ELR (cell line): ENCODE measurements around the gene KCNN3.
"Not testable (repeated sequence)": the region's sequence is repeated elsewhere in the genome, so short reads cannot be mapped to it uniquely, and the experiment has no call there.

Experiments used
- DNase-seq: peaks from one replicate; pipeline ENCODE4 v3.0.0-alpha.2; 2015; ENCODE audit warnings: low read depth

The KCNN3 gene

DNA sequence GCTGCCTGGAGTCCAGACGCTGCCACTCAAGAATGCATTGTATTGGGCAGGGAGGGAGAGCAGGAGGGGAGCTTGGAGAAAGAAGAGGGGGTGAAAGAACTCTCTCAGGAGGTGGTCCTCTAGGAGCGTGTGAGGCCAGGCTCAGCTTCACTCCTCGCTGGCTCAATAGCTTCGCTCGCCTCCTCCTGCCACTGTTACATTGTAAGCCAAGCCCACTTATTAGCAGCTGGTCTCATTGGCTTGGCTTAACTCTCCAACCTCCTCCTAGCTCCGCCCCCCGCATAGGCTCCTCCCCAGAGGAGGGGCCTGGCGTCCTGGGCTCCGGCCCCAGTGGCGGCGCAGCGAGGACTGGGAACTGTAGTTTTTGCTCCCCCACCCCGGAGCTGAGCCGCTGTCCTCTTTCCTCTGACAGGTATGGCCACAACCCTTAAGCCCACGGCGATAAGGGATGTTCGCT, at the start of gene KCNN3:
TSS of gene KCNN3 (minus strand) at position 167 of the 457 bp plus-strand sequence. CDS start 317 bp downstream, outside the sequence.
- peak; percentile 90 for DNase-seq

- no peak for DNase-seq
Observed at GRCh38 chr1:154913273-154913672, 43.2 kb upstream of the KCNN3 start.

DNA sequence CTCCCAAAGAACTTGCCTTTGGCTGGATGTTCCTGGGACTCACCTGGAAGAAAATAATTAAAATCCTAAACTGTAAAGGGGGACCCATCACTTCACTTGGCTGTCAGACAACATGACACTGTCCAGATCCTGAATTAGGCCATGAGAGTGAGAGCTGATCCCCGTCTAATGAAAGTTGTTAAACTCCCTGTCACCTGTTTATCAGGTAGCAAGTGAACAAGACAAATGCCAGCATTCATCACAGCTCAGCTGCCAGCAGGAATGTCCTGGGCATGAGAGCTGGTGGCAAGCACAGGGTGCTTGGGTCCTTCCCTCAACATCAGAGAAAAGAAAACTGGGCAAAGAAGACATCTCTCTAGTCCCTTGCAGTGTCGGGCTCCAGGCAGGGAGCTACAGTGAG, 42.7 kb upstream of the KCNN3 start:
- no peak for DNase-seq

- no peak for DNase-seq
Observed at GRCh38 chr1:154911691-154912550, 41.8 kb upstream of the KCNN3 start.

DNA sequence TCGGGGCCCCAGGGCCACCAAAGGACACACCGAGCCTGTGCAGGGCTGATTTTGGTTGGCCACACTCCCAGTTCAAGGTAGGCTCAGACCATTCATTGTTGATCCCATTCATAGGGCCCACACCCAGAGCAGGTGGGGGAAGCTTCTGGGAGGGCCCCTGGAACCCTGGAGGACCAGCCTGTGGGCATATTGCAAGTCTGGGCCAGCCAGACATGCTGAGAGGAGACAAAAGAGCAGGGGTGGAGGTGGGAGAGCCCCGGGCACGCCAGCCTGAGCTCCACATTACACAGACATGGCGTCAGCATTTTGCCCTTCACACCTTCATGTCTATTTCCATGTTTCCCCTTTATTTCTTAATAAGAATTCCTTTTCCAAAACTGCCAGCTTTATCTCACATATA, 40.8 kb upstream of the KCNN3 start:
- DNase-seq = no peak

GRCh38 chr1:154908937-154909336, 38.9 kb upstream of the KCNN3 start:
- DNase-seq = no peak

DNA sequence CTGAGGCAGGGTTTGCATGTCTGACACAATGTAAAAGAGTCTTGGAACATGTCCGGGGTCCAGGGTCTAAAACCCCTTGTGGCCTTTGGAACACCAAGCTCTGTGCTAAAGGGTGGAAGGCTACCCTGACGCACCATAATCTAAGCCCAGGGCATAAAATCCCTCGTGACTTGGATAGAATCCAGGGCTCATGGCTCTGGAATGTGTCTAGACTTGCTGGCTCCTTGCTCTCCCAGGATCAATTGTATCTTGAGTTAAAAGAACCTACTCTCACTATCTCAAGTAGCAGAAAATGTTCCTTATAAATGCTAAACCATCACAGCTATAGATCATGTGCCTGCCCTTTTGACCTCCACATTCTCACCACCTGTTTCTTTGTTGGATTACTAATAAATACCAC, 38.0 kb upstream of the KCNN3 start:
- not testable (repeated sequence) for DNase-seq

- peak; percentile 29 for DNase-seq
Observed at GRCh38 chr1:154906621-154907081, 36.6 kb upstream of the KCNN3 start.

GRCh38 chr1:154902938-154903566, 33.0 kb upstream of the KCNN3 start:
- DNase-seq = no peak

GRCh38 chr1:154901591-154901990, 31.5 kb upstream of the KCNN3 start:
- DNase-seq = no peak

- DNase-seq = no peak
Observed at GRCh38 chr1:154899041-154899440, 29.0 kb upstream of the KCNN3 start.

GRCh38 chr1:154896771-154897286, 26.7 kb upstream of the KCNN3 start:
- DNase-seq = no peak

GRCh38 chr1:154895798-154896197, 25.7 kb upstream of the KCNN3 start:
- no peak for DNase-seq

GRCh38 chr1:154891452-154891851, 21.4 kb upstream of the KCNN3 start:
- no peak for DNase-seq

DNA sequence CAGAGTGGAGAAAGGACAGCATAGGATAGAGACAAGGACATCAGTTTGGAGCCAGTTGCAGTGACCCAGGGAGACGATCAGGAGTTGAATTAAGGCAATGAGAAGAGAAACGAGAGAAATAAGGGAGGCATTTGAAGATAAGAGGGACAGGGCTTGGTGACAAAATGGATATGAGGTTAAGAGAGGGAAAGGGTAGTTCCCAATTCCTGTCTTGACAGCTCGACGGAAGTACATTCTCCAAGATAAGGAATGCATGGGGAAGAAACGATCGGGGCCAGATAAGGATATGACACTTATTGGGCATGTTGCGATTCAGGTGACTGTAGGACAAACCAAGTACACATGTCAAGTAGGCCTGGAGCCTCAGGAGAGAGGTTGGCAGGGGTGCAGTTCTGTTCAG, 18.7 kb upstream of the KCNN3 start:
- no peak for DNase-seq

DNA sequence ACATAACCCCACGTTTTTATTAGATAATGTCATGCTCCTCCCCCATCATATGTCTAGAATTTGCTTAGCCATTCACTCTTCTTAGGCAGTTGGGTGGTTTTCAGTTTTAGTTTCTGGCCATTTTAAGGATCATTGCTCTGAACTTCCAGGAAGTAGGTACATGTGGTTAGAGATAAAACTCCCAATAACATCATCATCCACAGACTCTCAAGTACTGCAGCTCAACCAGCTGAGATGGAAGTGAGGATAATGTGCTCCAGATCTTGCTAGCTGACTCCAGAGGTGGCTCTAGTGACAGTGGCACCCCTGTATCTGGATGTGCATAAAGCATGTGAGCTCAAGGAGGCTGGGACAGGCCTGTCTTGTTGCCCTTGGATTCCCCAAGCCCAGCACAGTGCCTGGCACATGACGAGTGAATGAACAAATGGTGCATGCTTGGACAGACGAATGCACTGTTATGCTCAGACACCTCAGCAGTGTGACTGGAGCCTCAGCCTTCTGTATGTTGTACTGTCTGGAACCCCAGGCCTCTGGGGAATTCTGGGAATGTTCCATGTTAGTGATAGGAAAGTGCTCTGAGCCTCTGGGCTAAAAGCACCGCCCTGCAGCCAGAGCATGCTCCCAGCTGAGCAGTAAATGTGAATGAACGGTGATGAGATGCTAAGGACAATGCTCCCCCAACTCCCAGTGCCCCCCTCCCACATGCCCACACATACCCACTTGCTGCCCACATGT, 16.4 kb upstream of the KCNN3 start:
- no peak for DNase-seq

DNA sequence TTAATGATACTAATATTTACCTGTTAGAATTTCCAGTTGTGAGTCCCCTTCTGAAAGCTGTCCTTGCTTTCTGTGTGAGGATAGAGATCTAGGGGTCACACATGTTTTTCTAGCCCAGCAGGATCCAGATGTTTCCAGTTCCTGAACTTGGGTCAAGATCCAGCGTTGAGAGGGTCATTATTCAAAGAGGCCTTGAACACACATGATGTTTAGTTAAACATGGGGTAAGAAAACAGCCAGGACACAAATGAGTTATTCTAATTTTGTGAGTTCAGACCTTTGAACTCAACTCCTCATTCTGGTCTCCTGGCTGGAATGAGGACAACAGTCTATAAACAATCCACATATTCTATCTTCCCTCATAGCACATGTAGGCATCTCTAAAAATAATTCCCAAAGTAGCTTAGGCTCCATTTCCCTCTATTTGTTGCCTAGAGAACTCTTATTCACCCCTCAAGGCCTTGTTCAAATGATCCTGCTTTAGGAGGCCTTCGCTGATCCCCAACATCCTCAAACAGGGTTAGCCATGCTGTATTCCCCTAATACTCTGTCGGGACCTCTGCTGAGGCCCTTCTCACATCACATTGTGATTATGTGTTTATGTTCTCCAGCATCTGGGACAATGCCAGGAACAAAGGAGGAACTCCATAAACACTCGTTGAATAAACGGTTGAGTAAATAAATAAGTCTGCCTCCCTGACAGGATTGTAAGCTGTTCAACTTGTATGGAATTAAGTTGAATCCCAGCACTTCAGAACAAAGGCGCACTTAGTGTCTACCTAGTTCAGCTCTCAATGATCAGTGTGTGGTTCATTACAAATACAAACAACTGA, 15.0 kb upstream of the KCNN3 start:
- no peak for DNase-seq

GRCh38 chr1:154883919-154884868, 14.1 kb upstream of the KCNN3 start:
- DNase-seq = no peak

GRCh38 chr1:154881820-154882535, 11.9 kb upstream of the KCNN3 start:
- no peak for DNase-seq

GRCh38 chr1:154880671-154881070, 10.6 kb upstream of the KCNN3 start:
- no peak for DNase-seq
